Karpas-422 (cell line): ENCODE results near the gene FAM174B. TPM values are rescaled to one million over a fixed set of nuclear protein-coding genes. Genes with fewer than 3 reads are reported as not detected.

Source experiments
- DNase-seq: peaks from one replicate; pipeline ENCODE4 v3.0.0-alpha.2; 2015
- H2AFZ ChIP-seq: fragments of 200-600 bp; sonication (generic); 2 replicates; pipeline ENCODE4 v1.6.1; 2014; ENCODE audit warnings: antibody characterized with exemption, low read length, mixed read lengths
- H3K27ac ChIP-seq: fragments of 200-600 bp; sonication (generic); 2 replicates; pipeline ENCODE4 v1.5.1; 2014; ENCODE audit warnings: mild to moderate bottlenecking, low read length, moderate library complexity
- H3K27me3 ChIP-seq: fragments of 200-600 bp; sonication (generic); 2 replicates; pipeline ENCODE4 v1.6.1; 2014; ENCODE audit warnings: low read length, mixed read lengths
- H3K36me3 ChIP-seq: fragments of 200-600 bp; sonication (generic); 2 replicates; pipeline ENCODE4 v1.6.1; 2014; ENCODE audit warnings: low read length, mixed read lengths; ENCODE audit not compliant: insufficient read depth
- H3K4me1 ChIP-seq: fragments of 200-600 bp; sonication (generic); 2 replicates; pipeline ENCODE4 v1.6.1; 2014; ENCODE audit warnings: mild to moderate bottlenecking, low read length, mixed read lengths
- H3K4me2 ChIP-seq: fragments of 200-600 bp; sonication (generic); 2 replicates; pipeline ENCODE4 v1.6.1; 2014; ENCODE audit warnings: low read length, low read depth, mild to moderate bottlenecking; ENCODE audit not compliant: poor library complexity, severe bottlenecking
- H3K4me3 ChIP-seq: fragments of 200-600 bp; sonication (generic); 2 replicates; pipeline ENCODE4 v1.5.1; 2014; ENCODE audit warnings: mild to moderate bottlenecking, antibody characterized with exemption, low read length, mixed read lengths
- H3K79me2 ChIP-seq: fragments of 200-600 bp; sonication (generic); 2 replicates; pipeline ENCODE4 v1.6.1; 2014; ENCODE audit warnings: mild to moderate bottlenecking, low read length, mixed read lengths
- H3K9ac ChIP-seq: fragments of 200-600 bp; sonication (generic); 2 replicates; pipeline ENCODE4 v1.6.0; 2014; ENCODE audit warnings: low read length
- H3K9me2 ChIP-seq: fragments of 200-600 bp; sonication (generic), shearing (Covaris generic); replicated peaks from 2 replicates; pipeline ENCODE4 v1.6.0; 2014; ENCODE audit warnings: mild to moderate bottlenecking, low read length, moderate library complexity; ENCODE audit not compliant: insufficient read depth
- H3K9me3 ChIP-seq: fragments of 300-700, 200-600 bp; sonication (generic); 2 replicates; pipeline ENCODE4 v1.6.1; 2014; ENCODE audit warnings: low read length, mixed read lengths
- H4K20me1 ChIP-seq: fragments of 200-600 bp; sonication (generic); 2 replicates; pipeline ENCODE4 v1.6.1; 2014; ENCODE audit warnings: mild to moderate bottlenecking, antibody characterized with exemption, low read length, low read depth; ENCODE audit not compliant: insufficient read depth
- total RNA-seq: library from RNA; depleted of rRNA; stranded (reverse); fragments of >200 nt; shearing (Covaris generic); gene quantifications from 2 replicates; pipeline ENCODE4 v1.2.3, GENCODE V29; 2014; ENCODE audit warnings: low replicate concordance

Gene FAM174B
- total RNA-seq, 1 experiment from 2014 or later, result not detected

DNA sequence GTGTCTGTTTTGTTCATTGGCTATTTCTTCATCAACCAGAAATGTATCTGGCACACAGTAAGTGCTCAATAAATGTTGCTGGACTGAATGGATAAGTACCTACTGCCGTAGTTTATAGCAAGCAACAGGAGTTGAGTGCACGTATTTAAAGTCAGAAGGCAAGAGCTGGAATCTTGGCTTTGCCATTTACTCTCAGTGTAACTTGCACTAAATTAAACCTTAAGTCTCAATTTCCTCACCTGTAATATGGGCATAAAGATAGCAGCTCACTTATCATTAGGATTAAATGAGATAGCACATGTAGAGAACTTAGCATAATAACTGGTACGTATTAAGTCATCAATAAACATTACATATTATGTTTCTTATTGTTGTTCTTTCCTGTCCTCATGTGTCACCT is 13.0 kb upstream of the FAM174B start:
- H3K4me2 ChIP-seq, result no peak overlapping the region
- H3K27me3 ChIP-seq, result 0 out of 2 replicates have a peak, but pooled peaks cover 2% of the 10 kb centered on the region
- no peak overlapping the region for H2AFZ ChIP-seq
- H3K9me2 ChIP-seq, result no peaks in the 10 kb centered on the region
- no peak overlapping the region for H3K9ac ChIP-seq
- no peak for DNase-seq
- H3K9me3 ChIP-seq, result no peaks in the 10 kb centered on the region
- H3K79me2 ChIP-seq, result no peaks in the 10 kb centered on the region
- no peaks in the 10 kb centered on the region for H4K20me1 ChIP-seq
- H3K4me1 ChIP-seq, result no peaks in the 10 kb centered on the region
- H3K36me3 ChIP-seq, result no peaks in the 10 kb centered on the region
- no peak overlapping the region for H3K27ac ChIP-seq
- no peak overlapping the region for H3K4me3 ChIP-seq

DNA sequence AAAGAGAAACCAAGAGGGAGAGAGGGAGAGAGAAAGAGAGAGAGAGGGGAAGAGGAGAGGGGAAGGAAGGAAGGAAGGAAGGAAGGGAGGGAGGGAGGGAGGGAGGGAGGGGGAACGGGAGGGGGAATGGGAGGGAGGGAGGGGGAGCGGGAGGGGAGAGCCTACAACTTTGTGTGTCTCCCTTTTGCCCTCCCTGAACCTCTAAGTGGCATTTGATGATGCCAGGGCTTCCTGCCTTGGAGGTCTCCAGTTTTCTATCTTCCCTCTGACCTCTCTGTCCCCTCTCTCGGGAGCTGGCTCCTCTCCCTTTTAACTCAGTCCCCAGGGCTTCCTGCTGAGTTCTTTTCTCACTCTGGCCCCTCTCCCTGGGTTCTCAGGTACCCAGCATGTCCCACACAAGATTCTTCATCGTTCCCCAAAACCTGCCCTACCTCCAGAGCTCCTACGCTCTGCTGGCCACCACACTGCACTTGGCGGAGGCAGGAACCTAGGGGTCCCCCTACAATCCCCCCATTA is 12.5 kb upstream of the FAM174B start:
- no peaks in the 10 kb centered on the region for H3K79me2 ChIP-seq
- H3K9me3 ChIP-seq, result no peaks in the 10 kb centered on the region
- no peak overlapping the region for H3K4me3 ChIP-seq
- H2AFZ ChIP-seq, result no peak overlapping the region
- H3K9ac ChIP-seq, result no peak overlapping the region
- no peak for DNase-seq
- H3K36me3 ChIP-seq, result no peaks in the 10 kb centered on the region
- no peaks in the 10 kb centered on the region for H4K20me1 ChIP-seq
- no peaks in the 10 kb centered on the region for H3K4me1 ChIP-seq
- H3K9me2 ChIP-seq, result no peaks in the 10 kb centered on the region
- 0 out of 2 replicates have a peak, but pooled peaks cover 2% of the 10 kb centered on the region for H3K27me3 ChIP-seq
- H3K27ac ChIP-seq, result no peak overlapping the region
- no peak overlapping the region for H3K4me2 ChIP-seq

DNA sequence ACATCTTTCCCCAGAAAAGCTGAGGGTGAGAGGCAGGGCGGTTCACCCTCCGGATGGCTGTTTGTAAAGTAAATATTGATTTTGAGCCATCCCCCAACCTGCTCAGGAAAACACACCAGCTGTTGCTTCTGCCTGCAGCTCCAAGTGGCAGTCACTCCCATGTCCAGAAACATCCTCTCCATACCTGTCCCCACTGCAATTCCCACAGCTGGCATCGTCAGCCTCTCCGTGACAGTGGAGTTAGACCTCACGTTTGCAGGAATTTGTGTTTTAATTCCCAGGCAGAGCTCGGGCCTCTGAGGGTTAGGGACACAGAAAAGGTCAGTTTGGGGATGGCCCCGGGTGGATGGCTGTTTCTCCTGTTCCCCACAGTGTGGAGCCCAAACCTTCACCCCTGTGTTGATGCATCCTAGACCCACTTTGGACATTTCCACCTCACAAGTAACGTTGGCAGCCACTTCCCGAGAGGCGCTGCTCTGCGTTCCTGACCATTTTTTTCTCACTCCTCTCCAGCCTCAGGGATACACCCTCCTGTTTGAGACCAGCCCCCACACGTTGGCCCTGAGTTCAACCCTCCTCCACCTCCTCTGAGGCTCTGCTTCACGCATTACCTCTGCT is 11.8 kb upstream of the FAM174B start:
- H3K9ac ChIP-seq, result no peak overlapping the region

DNA sequence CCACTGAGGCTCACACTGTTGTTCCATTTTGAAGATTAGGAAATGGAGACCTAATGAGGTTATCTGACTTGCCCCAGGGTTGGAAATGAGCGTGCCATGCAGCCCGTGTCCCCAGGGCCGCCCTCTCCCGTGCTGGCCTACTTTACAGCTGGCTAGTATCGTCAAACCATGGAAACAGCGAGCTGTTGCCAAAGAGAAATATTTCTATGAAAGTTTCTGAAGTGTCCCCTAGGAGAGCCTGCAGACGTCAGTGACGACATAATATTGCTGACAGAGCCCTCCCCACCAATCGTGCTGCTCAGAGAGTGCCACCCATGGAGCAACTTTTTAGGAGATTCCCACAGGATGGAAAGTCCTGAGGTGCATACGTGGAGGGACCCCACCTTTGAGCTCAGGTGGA is 11.2 kb upstream of the FAM174B start:
- H3K4me2 ChIP-seq, result no peak overlapping the region
- H3K27me3 ChIP-seq, result 0 out of 2 replicates have a peak, but pooled peaks cover 2% of the 10 kb centered on the region
- no peaks in the 10 kb centered on the region for H3K4me1 ChIP-seq
- no peaks in the 10 kb centered on the region for H3K9me2 ChIP-seq
- H3K9me3 ChIP-seq, result no peaks in the 10 kb centered on the region
- no peak overlapping the region for H2AFZ ChIP-seq
- no peak overlapping the region for H3K9ac ChIP-seq
- DNase-seq, result no peak
- no peak overlapping the region for H3K27ac ChIP-seq
- H3K36me3 ChIP-seq, result no peaks in the 10 kb centered on the region
- H3K4me3 ChIP-seq, result no peak overlapping the region
- no peaks in the 10 kb centered on the region for H4K20me1 ChIP-seq
- H3K79me2 ChIP-seq, result no peaks in the 10 kb centered on the region

More for the DNA sequence above, 11.8 kb upstream of the FAM174B start:
- Histone ChIP-seq H3K4me1 (no peaks in the 10 kb centered on the region), H3K4me2 (no peak overlapping the region), H3K27ac (no peak overlapping the region), H4K20me1 (no peaks in the 10 kb centered on the region), H3K27me3 (0 out of 2 replicates have a peak, but pooled peaks cover 2% of the 10 kb centered on the region), H3K9me3 (no peaks in the 10 kb centered on the region), H2AFZ (no peak overlapping the region), H3K9me2 (no peaks in the 10 kb centered on the region), H3K4me3 (no peak overlapping the region), H3K79me2 (no peaks in the 10 kb centered on the region), H3K36me3 (no peaks in the 10 kb centered on the region)
- no peak for DNase-seq

DNA sequence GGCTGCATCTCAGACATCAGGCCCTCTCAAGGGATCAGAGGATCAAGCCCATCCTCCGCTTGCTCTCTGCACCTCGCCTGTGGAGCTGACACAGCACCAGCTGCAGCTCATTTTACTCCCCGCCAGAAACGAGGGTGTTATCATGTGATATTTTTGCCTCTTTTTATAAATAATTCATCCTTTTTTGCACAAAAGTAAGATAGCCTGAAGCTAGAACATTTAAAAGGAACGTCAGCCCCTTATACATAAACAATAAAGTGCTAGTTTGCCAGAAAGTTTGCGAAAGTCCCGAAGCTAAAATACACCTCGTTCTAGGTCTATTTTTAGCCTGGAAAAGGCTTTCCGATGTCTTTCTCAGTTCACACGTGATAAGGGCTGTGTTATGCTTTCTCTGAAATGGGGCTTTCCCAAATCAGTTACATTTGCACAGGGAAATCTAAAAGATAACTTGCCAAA is 9.6 kb upstream of the FAM174B start:
- no peaks in the 10 kb centered on the region for H3K4me1 ChIP-seq
- DNase-seq, result no peak
- no peak overlapping the region for H3K9ac ChIP-seq
- no peak overlapping the region for H3K4me2 ChIP-seq
- no peaks in the 10 kb centered on the region for H4K20me1 ChIP-seq
- no peaks in the 10 kb centered on the region for H3K36me3 ChIP-seq
- no peaks in the 10 kb centered on the region for H3K79me2 ChIP-seq
- H3K9me2 ChIP-seq, result no peaks in the 10 kb centered on the region
- H3K27ac ChIP-seq, result no peak overlapping the region
- no peaks in the 10 kb centered on the region for H3K27me3 ChIP-seq
- H3K9me3 ChIP-seq, result no peaks in the 10 kb centered on the region
- H2AFZ ChIP-seq, result no peak overlapping the region
- no peak overlapping the region for H3K4me3 ChIP-seq

DNA sequence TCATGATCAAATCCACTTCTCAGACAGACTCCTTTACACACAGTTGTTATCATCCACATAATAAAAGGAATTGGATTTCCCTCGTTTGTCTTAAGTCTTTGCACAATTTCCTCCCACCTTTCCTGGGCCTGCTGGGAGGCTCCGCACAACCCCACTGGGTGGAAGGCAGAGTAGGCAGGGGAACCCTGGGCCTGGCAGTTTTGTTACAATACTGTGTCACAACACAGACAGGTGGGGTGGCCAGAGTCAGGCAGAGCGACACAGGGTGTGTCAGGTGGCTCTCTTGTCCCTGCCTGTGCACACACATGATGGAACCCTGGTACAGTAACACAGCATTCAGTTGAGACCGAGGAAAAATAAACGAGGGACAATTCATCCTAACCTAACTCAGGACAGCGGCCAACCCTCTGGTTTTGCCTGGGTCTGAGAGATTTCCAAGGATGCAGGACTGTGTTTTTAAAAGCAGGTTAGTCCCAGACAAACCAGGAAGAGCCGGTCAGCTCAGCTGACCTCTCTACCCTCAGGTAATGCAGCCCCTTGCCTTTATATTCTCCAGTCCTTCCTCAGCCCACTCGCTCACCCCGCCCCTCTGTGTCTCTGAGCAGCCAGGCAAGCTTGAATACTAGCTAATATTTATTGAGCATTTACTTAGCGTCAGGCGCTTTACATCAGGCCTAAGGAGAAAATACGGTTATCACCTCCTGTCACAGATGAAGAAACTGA is 8.8 kb upstream of the FAM174B start:
- no peak overlapping the region for H3K4me3 ChIP-seq
- no peaks in the 10 kb centered on the region for H4K20me1 ChIP-seq
- H3K9me2 ChIP-seq, result no peaks in the 10 kb centered on the region
- no peak overlapping the region for H3K4me2 ChIP-seq
- no peaks in the 10 kb centered on the region for H3K36me3 ChIP-seq
- no peak for DNase-seq
- no peaks in the 10 kb centered on the region for H3K79me2 ChIP-seq
- no peak overlapping the region for H3K27ac ChIP-seq
- no peak overlapping the region for H2AFZ ChIP-seq
- H3K9me3 ChIP-seq, result no peaks in the 10 kb centered on the region
- no peaks in the 10 kb centered on the region for H3K27me3 ChIP-seq
- H3K4me1 ChIP-seq, result no peaks in the 10 kb centered on the region
- H3K9ac ChIP-seq, result no peak overlapping the region

DNA sequence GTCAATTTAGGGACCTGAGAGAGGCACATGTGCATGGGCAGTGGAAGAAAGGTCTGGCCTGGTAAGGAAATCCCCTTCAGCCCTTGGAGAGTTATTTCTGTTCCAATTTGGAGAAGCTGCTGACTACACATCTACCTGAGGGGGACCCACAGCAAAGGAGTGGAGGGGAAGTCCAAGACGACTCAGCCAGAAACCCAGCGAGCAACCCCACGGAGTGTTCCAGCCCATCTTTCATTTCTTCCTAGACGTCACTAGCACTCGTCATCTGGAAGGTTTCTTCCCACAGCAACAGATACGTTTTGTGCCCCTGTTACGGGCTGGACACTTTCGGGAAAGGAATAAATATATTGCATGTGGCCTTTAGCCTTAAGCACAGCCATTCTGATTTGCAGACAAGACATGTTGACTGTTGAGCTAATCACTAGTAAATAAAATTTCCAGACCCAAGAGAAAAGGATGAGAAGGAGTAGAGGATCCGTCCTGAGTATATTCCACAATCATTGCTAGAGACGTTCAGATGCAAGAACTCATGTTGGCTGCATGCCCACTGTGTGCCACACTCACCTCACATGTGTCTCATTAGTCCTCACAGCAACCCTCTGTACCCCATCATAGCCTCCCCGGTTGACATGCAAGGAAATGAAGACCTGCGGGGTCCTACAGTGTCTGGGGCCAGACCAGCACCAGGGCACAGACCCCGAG is 7.8 kb upstream of the FAM174B start:
- Histone ChIP-seq H4K20me1 (no peaks in the 10 kb centered on the region), H3K79me2 (no peaks in the 10 kb centered on the region), H3K4me3 (no peak overlapping the region), H3K9me2 (no peaks in the 10 kb centered on the region), H3K9me3 (no peaks in the 10 kb centered on the region), H3K36me3 (no peaks in the 10 kb centered on the region), H2AFZ (no peak overlapping the region), H3K4me1 (no peaks in the 10 kb centered on the region), H3K27me3 (no peaks in the 10 kb centered on the region), H3K9ac (no peak overlapping the region), H3K4me2 (no peak overlapping the region), H3K27ac (no peak overlapping the region)
- DNase-seq, result no peak

DNA sequence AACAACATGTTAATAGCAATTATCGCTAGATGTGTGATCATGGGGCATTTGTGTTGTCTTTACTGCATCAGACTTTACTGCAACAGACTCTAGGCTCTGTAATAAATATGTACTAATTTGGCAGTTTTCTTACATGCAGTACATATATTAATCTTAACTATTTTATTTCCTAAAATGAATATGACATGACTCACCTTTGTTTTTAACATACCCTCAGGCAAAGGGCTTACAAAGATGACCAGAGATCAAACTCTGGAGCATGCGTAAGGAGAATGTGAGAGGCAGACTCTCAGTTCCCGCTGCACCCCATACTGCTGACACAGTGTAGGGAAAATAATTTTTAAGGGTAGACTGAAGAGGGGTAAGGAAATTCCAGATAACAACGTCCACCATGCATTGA is 7.2 kb upstream of the FAM174B start:
- H4K20me1 ChIP-seq, result no peaks in the 10 kb centered on the region
- H3K36me3 ChIP-seq, result no peaks in the 10 kb centered on the region
- H3K27ac ChIP-seq, result no peak overlapping the region
- H3K4me2 ChIP-seq, result no peak overlapping the region
- H3K4me3 ChIP-seq, result no peak overlapping the region
- H3K79me2 ChIP-seq, result no peaks in the 10 kb centered on the region
- no peaks in the 10 kb centered on the region for H3K9me3 ChIP-seq
- H3K9ac ChIP-seq, result no peak overlapping the region
- no peak overlapping the region for H2AFZ ChIP-seq
- H3K4me1 ChIP-seq, result no peaks in the 10 kb centered on the region
- no peaks in the 10 kb centered on the region for H3K9me2 ChIP-seq
- H3K27me3 ChIP-seq, result no peaks in the 10 kb centered on the region
- no peak for DNase-seq
